Bronchial epithelial cell (primary cell): ENCODE data around the gene NMT2. TPM values are rescaled to one million over a fixed set of nuclear protein-coding genes. Genes with fewer than 3 reads are reported as not detected.

Source experiments
- DNase-seq: peaks from one replicate; pipeline ENCODE4 v3.0.0-alpha.2; 2010; ENCODE audit warnings: low read depth
- FAIRE-seq: peaks from 2 replicates; lab custom pipeline; 2011; peaks lifted over from hg19 to GRCh38; lab: Jason Lieb, UNC
- H3K27me3 ChIP-seq: 2 replicates; pipeline ENCODE4 v1.5.1; 2011; ENCODE audit warnings: low read length; ENCODE audit not compliant: control insufficient read depth, insufficient read depth
- H3K36me3 ChIP-seq: 2 replicates; pipeline ENCODE4 v1.5.1; 2011; ENCODE audit warnings: low read length; ENCODE audit not compliant: control insufficient read depth, insufficient read depth
- H3K4me3 ChIP-seq: 2 replicates; pipeline ENCODE4 v1.5.1; 2011; ENCODE audit warnings: mild to moderate bottlenecking, low read depth, low read length, control low read depth
- CTCF ChIP-seq: IDR thresholded peaks from 2 replicates; pipeline ENCODE4 v1.5.1; 2011; ENCODE audit warnings: mild to moderate bottlenecking, moderate library complexity, low read length, control low read depth, inconsistent platforms; ENCODE audit not compliant: insufficient read depth, severe bottlenecking
- total RNA-seq: library from RNA; depleted of rRNA; stranded (reverse); fragments of >200 nt; gene quantifications from 2 replicates; pipeline ENCODE4 v1.2.1, GENCODE V29; 2014

Gene NMT2
- total RNA-seq, 1 donor from 2014 or later: 11.1 TPM

- no peak for DNase-seq
- no peak for TF ChIP-seq CTCF
- Histone ChIP-seq H3K27me3 (no peaks in the 10 kb centered on the region), H3K36me3 (no peaks in the 10 kb centered on the region), H3K4me3 (no peak overlapping the region)
- FAIRE-seq: no peak
These were observed 12.4 kb downstream of the NMT2 start for GRCh38 chr10:15155978-15156656.

- no peaks in the 10 kb centered on the region for H3K36me3 ChIP-seq
- DNase-seq (no peak), FAIRE-seq (no peak)
These were observed 15.9 kb downstream of the NMT2 start for GRCh38 chr10:15152556-15152955.

GRCh38 chr10:15150563-15150962, 17.9 kb downstream of the NMT2 start:
- TF ChIP-seq CTCF: no peak
- DNase-seq (no peak), FAIRE-seq (no peak)
- H3K27me3 ChIP-seq: no peaks in the 10 kb centered on the region
- H3K4me3 ChIP-seq: no peak overlapping the region
- no peaks in the 10 kb centered on the region for H3K36me3 ChIP-seq

More at GRCh38 chr10:15152556-15152955, 15.9 kb downstream of the NMT2 start:
- no peaks in the 10 kb centered on the region for H3K27me3 ChIP-seq
- H3K4me3 ChIP-seq: no peak overlapping the region
- TF ChIP-seq CTCF: no peak

- no peak overlapping the region for H3K4me3 ChIP-seq
- H3K36me3 ChIP-seq: no peaks in the 10 kb centered on the region
- peak; percentile 90 for FAIRE-seq
- no peak for DNase-seq
- no peak for TF ChIP-seq CTCF
- no peaks in the 10 kb centered on the region for H3K27me3 ChIP-seq
These were observed 19.3 kb downstream of the NMT2 start for GRCh38 chr10:15149042-15149771.

- Histone ChIP-seq H3K27me3 (no peaks in the 10 kb centered on the region), H3K4me3 (no peak overlapping the region), H3K36me3 (no peaks in the 10 kb centered on the region)
- no peak for TF ChIP-seq CTCF
- DNase-seq: no peak
- FAIRE-seq: no peak
These were observed 20.7 kb downstream of the NMT2 start for GRCh38 chr10:15147594-15148392.
